Mucosa of rectum (tissue), 2 donors: Measurements from ENCODE around the gene KIR3DL1.
"Not testable (repeated sequence)": the region's sequence is repeated elsewhere in the genome, so short reads cannot be mapped to it uniquely, and the experiment has no call there.

Experiments used
- H3K27ac ChIP-seq, 2 donors: one replicate each; pipeline ENCODE4 v1.7.0; 2013; ENCODE audit warnings: inconsistent platforms in 2 of 2, low read depth in 2 of 2, low read length in 2 of 2
- H3K27me3 ChIP-seq, 2 donors: one replicate each; pipeline ENCODE4 v1.7.0; 2013; ENCODE audit warnings: low read length in 2 of 2; ENCODE audit not compliant: control insufficient read depth in 2 of 2, insufficient read depth in 2 of 2
- H3K36me3 ChIP-seq, 2 donors: one replicate each; pipeline ENCODE4 v1.7.0; 2013; ENCODE audit warnings: low read length in 2 of 2; ENCODE audit not compliant: control insufficient read depth in 2 of 2, insufficient read depth in 2 of 2
- H3K4me1 ChIP-seq, 2 donors: one replicate each; pipeline ENCODE4 v1.7.0; 2013; ENCODE audit warnings: low read length in 2 of 2, mild to moderate bottlenecking in 1 of 2; ENCODE audit not compliant: control insufficient read depth in 2 of 2, insufficient read depth in 2 of 2
- H3K4me3 ChIP-seq, 2 donors: one replicate each; pipeline ENCODE4 v1.7.0; 2013; ENCODE audit warnings: low read length in 2 of 2
- H3K9ac ChIP-seq, 2 donors: one replicate each; pipeline ENCODE4 v1.7.0; 2013; ENCODE audit warnings: low read length in 2 of 2, low read depth in 1 of 2, mild to moderate bottlenecking in 1 of 2
- H3K9me3 ChIP-seq, 2 donors: one replicate each; pipeline ENCODE4 v1.7.0; 2013; ENCODE audit warnings: low read length in 2 of 2; ENCODE audit not compliant: control insufficient read depth in 2 of 2
- donor health status: healthy.
- donor health status: Normal muscosa, but diverticular disease.

Gene KIR3DL1

DNA sequence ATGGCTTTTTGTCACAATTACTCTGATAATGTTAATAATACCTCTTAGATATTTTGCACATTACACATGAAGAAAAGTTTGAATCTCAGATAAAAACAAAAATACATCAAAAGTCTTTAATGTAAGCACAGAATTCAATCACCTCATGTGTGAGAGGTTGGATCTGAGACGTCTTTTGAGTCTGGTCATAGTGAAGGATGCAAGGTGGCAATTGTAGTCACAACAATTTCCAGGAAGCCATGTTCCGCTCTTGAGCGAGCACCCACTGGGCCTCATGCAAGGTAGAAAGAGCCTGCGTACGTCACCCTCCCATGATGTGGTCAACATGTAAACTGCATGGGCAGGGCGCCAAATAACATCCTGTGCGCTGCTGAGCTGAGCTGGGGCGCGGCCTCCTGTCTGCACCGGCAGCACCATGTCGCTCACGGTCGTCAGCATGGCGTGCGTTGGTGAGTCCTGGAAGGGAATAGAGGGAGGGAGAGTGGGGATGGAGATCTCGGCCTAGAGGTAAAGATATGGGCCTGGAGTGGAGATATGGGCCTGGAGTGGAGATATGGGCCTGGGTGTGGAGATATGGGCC, 33.9 kb downstream of the KIR3DL1 start, which contains the start of gene KIR3DL2:
Gene KIR3DL2, plus strand, starts transcription at position 383 of the 580 bp plus-strand sequence. Its CDS starts 33 bp downstream, at position 416.
- H3K9ac ChIP-seq, H3K9me3 ChIP-seq, H3K27me3 ChIP-seq, H3K36me3 ChIP-seq, H3K4me1 ChIP-seq, H3K27ac ChIP-seq, H3K4me3 ChIP-seq: not testable (repeated sequence)

- Histone ChIP-seq H3K4me1 (no peaks in the 10 kb centered on the region), H3K9me3 (no peaks in the 10 kb centered on the region), H3K4me3 (no peak overlapping the region), H3K9ac (no peak overlapping the region), H3K36me3 (no peaks in the 10 kb centered on the region), H3K27ac (no peak overlapping the region), H3K27me3 (no peaks in the 10 kb centered on the region)
Measured at GRCh38 chr19:54850930-54851329, 34.7 kb downstream of the KIR3DL1 start.

GRCh38 chr19:54851353-54851752, 35.1 kb downstream of the KIR3DL1 start:
- H3K9me3 ChIP-seq = no peaks in the 10 kb centered on the region
- H3K4me3 ChIP-seq = no peak overlapping the region
- H3K4me1 ChIP-seq = no peaks in the 10 kb centered on the region
- H3K36me3 ChIP-seq = no peaks in the 10 kb centered on the region
- no peak overlapping the region for H3K9ac ChIP-seq
- H3K27me3 ChIP-seq = no peaks in the 10 kb centered on the region
- no peak overlapping the region for H3K27ac ChIP-seq

DNA sequence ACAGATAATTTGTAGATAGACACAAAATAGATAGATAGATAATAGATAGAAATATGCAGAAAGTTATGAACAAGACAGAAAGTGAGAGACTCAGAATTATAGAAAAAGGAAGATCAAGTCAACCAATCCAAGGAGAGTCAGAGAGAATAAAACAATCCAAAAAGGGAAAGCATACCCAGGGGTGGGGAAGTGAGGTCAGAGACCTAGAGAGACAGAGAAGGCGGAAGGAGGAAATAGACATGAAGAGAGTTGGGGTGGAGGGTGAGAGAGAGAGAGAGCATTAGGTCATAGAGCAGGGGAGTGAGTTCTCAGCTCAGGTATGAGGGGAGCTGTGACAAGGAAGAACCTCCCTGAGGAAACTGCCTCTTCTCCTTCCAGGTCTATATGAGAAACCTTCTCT, 39.0 kb downstream of the KIR3DL1 start:
- not testable (repeated sequence) for H3K4me1 ChIP-seq, H3K36me3 ChIP-seq, H3K27me3 ChIP-seq, H3K9ac ChIP-seq, H3K9me3 ChIP-seq, H3K4me3 ChIP-seq, H3K27ac ChIP-seq

- not testable (repeated sequence) for H3K27me3 ChIP-seq, H3K9ac ChIP-seq, H3K36me3 ChIP-seq, H3K9me3 ChIP-seq, H3K4me1 ChIP-seq, H3K27ac ChIP-seq, H3K4me3 ChIP-seq
Measured at GRCh38 chr19:54858476-54858875, 42.2 kb downstream of the KIR3DL1 start.

GRCh38 chr19:54859421-54859820, 43.2 kb downstream of the KIR3DL1 start:
- not testable (repeated sequence) for H3K27me3 ChIP-seq, H3K4me3 ChIP-seq, H3K4me1 ChIP-seq, H3K27ac ChIP-seq, H3K9ac ChIP-seq, H3K36me3 ChIP-seq, H3K9me3 ChIP-seq

DNA sequence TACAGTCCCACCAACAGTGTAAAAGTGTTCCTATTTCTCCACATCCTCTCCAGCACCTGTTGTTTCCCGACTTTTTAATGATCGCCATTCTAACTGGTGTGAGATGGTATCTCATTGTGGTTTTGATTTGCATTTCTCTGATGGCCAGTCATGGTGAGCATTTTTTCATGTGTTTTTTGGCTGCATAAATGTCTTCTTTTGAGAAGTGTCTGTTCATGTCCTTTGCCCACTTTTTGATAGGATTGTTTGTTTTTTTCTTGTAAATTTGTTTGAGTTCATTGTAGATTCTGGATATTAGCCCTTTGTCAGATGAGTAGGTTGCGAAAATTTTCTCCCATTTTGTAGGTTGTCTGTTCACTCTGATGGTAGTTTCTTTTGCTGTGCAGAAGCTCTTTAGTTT, 47.2 kb downstream of the KIR3DL1 start:
- not testable (repeated sequence) for H3K9ac ChIP-seq, H3K27ac ChIP-seq, H3K27me3 ChIP-seq, H3K9me3 ChIP-seq, H3K4me3 ChIP-seq, H3K36me3 ChIP-seq, H3K4me1 ChIP-seq

DNA sequence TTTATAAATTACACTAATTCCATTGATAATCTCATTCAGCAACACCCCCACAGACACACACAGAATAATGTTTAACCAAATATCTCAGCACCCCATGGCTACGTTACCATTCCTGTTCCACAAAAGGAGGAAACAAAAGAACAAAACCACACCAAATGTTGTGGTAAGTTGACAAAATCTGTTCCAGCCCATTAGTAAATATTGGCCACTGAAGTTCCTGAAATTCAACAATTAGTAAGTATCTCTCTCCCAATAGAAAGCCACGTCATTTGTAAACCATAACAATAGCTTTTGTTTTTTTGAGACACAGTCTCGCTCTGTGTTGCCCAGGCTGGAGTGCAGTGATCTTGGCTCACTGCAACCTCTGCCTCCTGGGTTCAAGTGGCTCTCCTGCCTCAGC, 55.4 kb downstream of the KIR3DL1 start:
- no peak overlapping the region for H3K27ac ChIP-seq
- no peaks in the 10 kb centered on the region for H3K36me3 ChIP-seq
- H3K27me3 ChIP-seq = no peaks in the 10 kb centered on the region
- no peak overlapping the region for H3K9ac ChIP-seq
- no peaks in the 10 kb centered on the region for H3K4me1 ChIP-seq
- H3K4me3 ChIP-seq = no peak overlapping the region
- H3K9me3 ChIP-seq = no peaks in the 10 kb centered on the region

DNA sequence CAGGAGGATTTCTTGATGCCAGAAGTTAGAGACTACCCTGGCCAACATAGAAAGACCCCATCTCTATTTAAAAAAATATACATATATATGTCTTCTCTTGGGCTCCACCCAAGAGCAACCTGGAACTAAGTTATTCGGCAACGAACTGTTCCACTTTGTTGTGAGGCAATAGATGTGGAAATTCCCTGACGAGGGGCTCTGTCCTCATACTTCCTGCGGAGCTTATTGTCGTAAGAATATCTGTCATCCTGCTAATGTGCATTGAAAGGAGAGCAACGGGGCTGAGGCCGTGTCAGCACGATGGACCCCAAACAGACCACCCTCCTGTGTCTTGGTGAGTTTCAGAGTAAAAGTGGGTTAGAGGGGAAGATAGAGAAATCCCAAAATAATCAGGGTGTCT, 57.7 kb downstream of the KIR3DL1 start, which contains the start of gene FCAR:
Gene FCAR, plus strand, starts transcription at position 246 of the 400 bp plus-strand sequence. Its CDS starts 55 bp downstream, at position 301.
- no peaks in the 10 kb centered on the region for H3K4me1 ChIP-seq
- no peak within 1 kb of the TSS for H3K9ac ChIP-seq
- H3K36me3 ChIP-seq = no peaks in the 10 kb centered on the region
- H3K27ac ChIP-seq = no peak within 1 kb of the TSS
- H3K4me3 ChIP-seq = no peak within 1 kb of the TSS
- no peaks in the 10 kb centered on the region for H3K9me3 ChIP-seq
- no peaks in the 10 kb centered on the region for H3K27me3 ChIP-seq

GRCh38 chr19:54875506-54875905, 59.2 kb downstream of the KIR3DL1 start:
- no peaks in the 10 kb centered on the region for H3K4me1 ChIP-seq
- no peak overlapping the region for H3K4me3 ChIP-seq
- H3K9ac ChIP-seq = no peak overlapping the region
- H3K36me3 ChIP-seq = no peaks in the 10 kb centered on the region
- no peaks in the 10 kb centered on the region for H3K27me3 ChIP-seq
- no peaks in the 10 kb centered on the region for H3K9me3 ChIP-seq
- H3K27ac ChIP-seq = no peak overlapping the region

DNA sequence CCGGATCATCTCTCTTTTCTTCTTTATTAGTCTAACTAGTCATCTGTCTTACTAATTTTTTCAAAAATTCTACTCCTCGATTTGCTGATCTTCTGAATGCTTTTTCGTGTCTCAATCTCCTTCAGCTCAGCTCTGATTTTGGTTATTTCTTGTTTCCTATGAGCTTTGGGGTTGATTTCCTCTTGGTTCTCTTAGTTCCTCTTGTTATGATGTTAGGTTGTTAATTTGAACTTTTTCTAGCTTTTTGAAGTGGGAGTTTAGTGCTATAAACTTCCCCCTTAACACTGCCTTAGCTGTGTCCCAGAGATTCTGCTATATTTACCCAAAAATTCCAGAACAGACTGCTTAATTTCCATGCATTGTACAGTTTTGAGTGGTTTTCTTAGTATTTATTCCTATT, 61.2 kb downstream of the KIR3DL1 start:
- H3K27ac ChIP-seq = no peak overlapping the region
- no peaks in the 10 kb centered on the region for H3K27me3 ChIP-seq
- no peaks in the 10 kb centered on the region for H3K36me3 ChIP-seq
- H3K4me1 ChIP-seq = no peaks in the 10 kb centered on the region
- H3K4me3 ChIP-seq = no peak overlapping the region
- H3K9ac ChIP-seq = no peak overlapping the region
- no peaks in the 10 kb centered on the region for H3K9me3 ChIP-seq
